ENCODE data around the gene CHCHD3. TPM values are rescaled to one million over a fixed set of nuclear protein-coding genes. Genes with fewer than 3 reads are reported as not detected.

CHCHD3 gene
- total RNA-seq, 3 donors from 2014 or later: 71.9 to 76.4 (median 72.9) TPM

DNA sequence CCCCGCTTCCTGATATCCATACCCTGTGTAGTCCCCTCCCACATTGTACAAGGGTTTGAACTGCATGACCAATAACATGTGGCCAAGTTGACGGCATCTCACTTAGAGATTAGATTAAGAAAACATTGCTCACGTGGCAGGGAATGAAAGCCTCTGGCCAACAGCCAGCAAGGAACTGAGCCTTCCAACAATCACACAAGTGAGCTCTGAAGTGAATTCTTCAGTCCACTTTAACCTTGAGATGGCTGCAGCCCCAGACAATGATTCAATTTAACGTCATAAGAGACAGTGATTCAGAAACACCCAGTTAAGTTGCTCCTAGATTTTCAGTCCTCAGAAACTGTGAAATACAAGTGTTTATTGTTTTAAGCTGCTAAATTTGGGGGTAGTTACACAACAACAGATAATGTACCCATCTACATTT, 339.7 kb downstream of the CHCHD3 start:
- peak in 1 of 3 donors; percentile 11 for DNase-seq
- Histone ChIP-seq H3K36me3 (ENCODE audit: low read depth) (no peaks in the 10 kb centered on the region), H3K4me3 (no peak overlapping the region), H3K9me3 (peaks cover 8% of the 10 kb centered on the region), H3K4me1 (ENCODE audit: low read depth) (no peaks in the 10 kb centered on the region)
- ATAC-seq: no peak
- intact Hi-C loops (cut with DNase I, micrococcal nuclease): no loop called here
- TF ChIP-seq, protein P1, sequence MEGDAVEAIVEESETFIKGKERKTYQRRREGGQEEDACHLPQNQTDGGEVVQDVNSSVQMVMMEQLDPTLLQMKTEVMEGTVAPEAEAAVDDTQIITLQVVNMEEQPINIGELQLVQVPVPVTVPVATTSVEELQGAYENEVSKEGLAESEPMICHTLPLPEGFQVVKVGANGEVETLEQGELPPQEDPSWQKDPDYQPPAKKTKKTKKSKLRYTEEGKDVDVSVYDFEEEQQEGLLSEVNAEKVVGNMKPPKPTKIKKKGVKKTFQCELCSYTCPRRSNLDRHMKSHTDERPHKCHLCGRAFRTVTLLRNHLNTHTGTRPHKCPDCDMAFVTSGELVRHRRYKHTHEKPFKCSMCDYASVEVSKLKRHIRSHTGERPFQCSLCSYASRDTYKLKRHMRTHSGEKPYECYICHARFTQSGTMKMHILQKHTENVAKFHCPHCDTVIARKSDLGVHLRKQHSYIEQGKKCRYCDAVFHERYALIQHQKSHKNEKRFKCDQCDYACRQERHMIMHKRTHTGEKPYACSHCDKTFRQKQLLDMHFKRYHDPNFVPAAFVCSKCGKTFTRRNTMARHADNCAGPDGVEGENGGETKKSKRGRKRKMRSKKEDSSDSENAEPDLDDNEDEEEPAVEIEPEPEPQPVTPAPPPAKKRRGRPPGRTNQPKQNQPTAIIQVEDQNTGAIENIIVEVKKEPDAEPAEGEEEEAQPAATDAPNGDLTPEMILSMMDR (IDR thresholded peaks at IDR 0.05): no peak

DNA sequence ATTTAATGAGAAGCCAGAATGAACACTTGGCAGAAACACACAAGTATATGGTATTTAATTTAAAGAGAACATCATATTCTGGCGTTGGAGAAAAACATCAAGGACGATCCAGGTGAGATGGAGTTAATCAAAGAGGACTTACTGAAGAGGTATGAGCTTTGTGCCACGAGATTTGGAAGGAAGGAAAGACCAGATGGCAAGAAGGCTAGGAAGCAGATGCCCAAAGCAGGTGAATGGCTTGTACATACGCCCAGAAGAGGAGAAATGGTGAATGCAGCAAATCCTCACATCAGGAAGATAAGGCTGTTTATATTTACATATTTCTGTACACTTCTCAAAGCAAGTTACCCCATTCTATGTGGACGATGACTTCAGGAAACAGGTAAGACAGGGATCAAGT, 341.7 kb downstream of the CHCHD3 start:
- no peaks in the 10 kb centered on the region for H3K4me1 ChIP-seq (ENCODE audit: low read depth)
- TF ChIP-seq, protein P1 (IDR thresholded peaks at IDR 0.05): no peak
- H3K36me3 ChIP-seq (ENCODE audit: low read depth): no peaks in the 10 kb centered on the region
- peaks cover 8% of the 10 kb centered on the region for H3K9me3 ChIP-seq
- DNase-seq (no peak), ATAC-seq (no peak)
- intact Hi-C loops (cut with DNase I, micrococcal nuclease): no loop called here
- H3K4me3 ChIP-seq: no peak overlapping the region

DNA sequence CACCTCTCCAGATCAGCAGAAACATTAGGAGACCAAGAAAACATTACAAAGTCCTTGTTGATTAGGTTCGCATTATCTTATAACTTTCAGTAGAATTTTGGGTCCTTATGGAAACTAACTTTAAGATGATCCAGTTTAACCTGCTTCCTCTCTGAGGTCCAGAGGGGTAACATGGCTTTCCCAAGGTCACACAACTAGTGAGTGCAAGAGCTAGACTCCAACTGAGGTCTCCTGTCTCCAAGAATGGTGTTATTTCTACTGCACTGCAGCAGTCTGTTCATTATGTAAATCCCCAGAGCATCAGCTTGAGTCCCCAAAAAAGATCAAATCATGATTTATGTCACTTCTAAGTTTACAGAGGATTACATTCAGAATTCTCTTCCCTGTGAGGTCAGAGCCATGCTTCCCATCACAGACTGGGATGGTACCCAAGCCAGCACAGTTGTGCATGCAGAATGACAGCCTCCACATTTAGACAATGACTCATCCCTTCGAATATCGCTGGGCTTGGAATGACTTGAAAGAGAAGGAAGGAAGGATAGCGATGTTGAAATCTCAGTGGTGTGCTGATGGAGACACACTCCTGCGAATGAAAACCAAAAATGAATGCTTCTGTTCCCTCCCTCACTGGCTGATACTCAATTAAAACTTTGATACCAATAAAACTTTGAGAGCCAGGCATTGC, 342.5 kb downstream of the CHCHD3 start:
- no peaks in the 10 kb centered on the region for H3K4me1 ChIP-seq (ENCODE audit: low read depth)

DNA sequence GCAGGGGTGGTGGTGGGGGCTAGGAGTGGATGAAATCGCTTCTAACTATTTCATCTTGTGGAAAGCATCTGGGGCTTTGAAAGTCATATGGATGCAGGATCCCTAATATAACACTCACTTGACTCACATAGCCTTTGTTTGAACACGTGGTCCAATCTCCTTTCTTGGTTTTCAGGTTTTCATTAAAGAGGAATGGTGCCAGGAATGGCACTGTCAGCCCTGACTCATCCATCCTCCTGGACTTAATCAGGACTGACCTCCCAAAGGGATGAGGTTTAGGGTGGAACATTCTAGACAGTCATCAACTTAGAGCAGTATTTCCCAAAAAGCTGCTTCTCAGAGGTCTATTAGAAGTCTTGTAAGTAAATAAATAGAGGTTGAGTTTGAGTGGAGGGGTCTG, 343.6 kb downstream of the CHCHD3 start:
- DNase-seq (no peak), ATAC-seq (no peak)
- H3K9me3 ChIP-seq: no peaks in the 10 kb centered on the region
- H3K36me3 ChIP-seq (ENCODE audit: low read depth): no peaks in the 10 kb centered on the region
- H3K4me1 ChIP-seq (ENCODE audit: low read depth): no peaks in the 10 kb centered on the region
- H3K4me3 ChIP-seq: no peak overlapping the region
- intact Hi-C loops (cut with DNase I, micrococcal nuclease): no loop called here
- TF ChIP-seq, protein P1 (IDR thresholded peaks at IDR 0.05): no peak

More for the DNA sequence above, 342.5 kb downstream of the CHCHD3 start:
- TF ChIP-seq, protein P1 (IDR thresholded peaks at IDR 0.05): no peak
- intact Hi-C loops (cut with DNase I, micrococcal nuclease): no loop called here
- no peaks in the 10 kb centered on the region for H3K36me3 ChIP-seq (ENCODE audit: low read depth)
- DNase-seq (no peak), ATAC-seq (peak; percentile 34)
- H3K4me3 ChIP-seq: no peak overlapping the region
- H3K9me3 ChIP-seq: peaks cover 6% of the 10 kb centered on the region

GRCh38 chr7:132735476-132735875, 346.4 kb downstream of the CHCHD3 start:
- TF ChIP-seq, protein P1 (IDR thresholded peaks at IDR 0.05): no peak
- Histone ChIP-seq H3K9me3 (no peaks in the 10 kb centered on the region), H3K4me3 (no peak overlapping the region), H3K4me1 (ENCODE audit: low read depth) (no peaks in the 10 kb centered on the region), H3K36me3 (ENCODE audit: low read depth) (no peaks in the 10 kb centered on the region)
- no peak for ATAC-seq
- intact Hi-C loops (cut with DNase I, micrococcal nuclease): no loop called here
- DNase-seq: no peak

Other genes with a start within 250 kb of the CHCHD3 start
- gene EXOC4, start 171.0 kb upstream of the CHCHD3 start, total RNA-seq: 10 to 100 TPM; 63.9 to 90.2 (median 89.5) TPM

All from mucosa of descending colon (tissue), 3 donors.